Measurements from ENCODE around the gene UBB. TPM values are rescaled to one million over a fixed set of nuclear protein-coding genes. Genes with fewer than 3 reads are reported as not detected.

Gene UBB
- 1,000 to 10,000 TPM; 1,415 to 1,539 TPM for total RNA-seq

DNA sequence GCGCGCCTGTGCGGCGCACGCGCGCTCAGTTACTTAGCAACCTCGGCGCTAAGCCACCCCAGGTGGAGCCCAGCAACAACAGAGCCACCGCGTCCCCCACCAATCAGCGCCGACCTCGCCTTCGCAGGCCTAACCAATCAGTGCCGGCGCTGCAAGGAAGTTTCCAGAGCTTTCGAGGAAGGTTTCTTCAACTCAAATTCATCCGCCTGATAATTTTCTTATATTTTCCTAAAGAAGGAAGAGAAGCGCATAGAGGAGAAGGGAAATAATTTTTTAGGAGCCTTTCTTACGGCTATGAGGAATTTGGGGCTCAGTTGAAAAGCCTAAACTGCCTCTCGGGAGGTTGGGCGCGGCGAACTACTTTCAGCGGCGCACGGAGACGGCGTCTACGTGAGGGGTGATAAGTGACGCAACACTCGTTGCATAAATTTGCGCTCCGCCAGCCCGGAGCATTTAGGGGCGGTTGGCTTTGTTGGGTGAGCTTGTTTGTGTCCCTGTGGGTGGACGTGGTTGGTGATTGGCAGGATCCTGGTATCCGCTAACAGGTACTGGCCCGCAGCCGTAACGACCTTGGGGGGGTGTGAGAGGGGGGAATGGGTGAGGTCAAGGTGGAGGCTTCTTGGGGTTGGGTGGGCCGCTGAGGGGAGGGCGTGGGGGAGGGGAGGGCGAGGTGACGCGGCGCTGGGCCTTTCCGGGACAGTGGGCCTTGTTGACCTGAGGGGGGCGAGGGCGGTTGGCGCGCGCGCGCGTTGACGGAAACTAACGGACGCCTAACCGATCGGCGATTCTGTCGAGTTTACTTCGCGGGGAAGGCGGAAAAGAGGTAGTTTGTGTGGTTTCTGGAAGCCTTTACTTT lies at the start of gene UBB:
TSS of gene UBB (plus strand) at position 452 of the 856 bp plus-strand sequence. CDS start 817 bp downstream, outside the sequence.
- CTCF ChIA-PET = interaction anchor here (0.5 to 1.6 kb wide), 6 partner anchors 11 to 72 kb away, joined by 3 to 19 read pairs (median 3); no protein-coding TSS in a partner anchor
- POLR2A ChIA-PET = interaction anchor here (0.8 to 1.0 kb wide), 4 partner anchors 36 to 95 kb away, joined by 3 to 7 read pairs (median 4); no protein-coding TSS in a partner anchor
- H3K36me3 Mint-ChIP-seq (ENCODE audit: low read depth) = peaks cover 38% of the 10 kb centered on the region
- peaks cover 27% of the 10 kb centered on the region for H3K4me1 Mint-ChIP-seq
- H3K27ac Mint-ChIP-seq = peak within 1 kb of the TSS; percentile 96
- no peaks in the 10 kb centered on the region for H3K9me3 Mint-ChIP-seq
- H3K4me3 Mint-ChIP-seq = peak within 1 kb of the TSS; percentile 92
- peak; percentile 96 for DNase-seq
- H3K27me3 Mint-ChIP-seq = no peaks in the 10 kb centered on the region

DNA sequence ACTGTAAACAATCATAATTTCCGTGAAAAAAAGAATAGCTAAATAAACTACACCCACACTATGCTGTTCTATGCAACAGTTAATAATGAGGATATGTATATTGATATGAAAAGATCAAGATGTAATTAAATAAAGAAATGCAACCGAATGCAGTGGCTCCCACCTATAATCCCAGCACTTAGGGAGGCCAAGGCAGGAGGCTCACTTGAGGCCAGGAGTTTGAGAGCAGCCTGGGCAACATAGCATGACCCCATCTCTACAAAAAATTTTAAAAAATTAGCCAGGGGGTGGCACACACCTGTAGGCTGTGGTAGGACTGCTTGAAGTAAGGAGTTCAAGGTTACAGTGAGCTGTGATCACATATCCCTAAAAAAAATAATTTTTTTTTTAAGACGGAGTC lies 42.5 kb upstream of the UBB start:
- Mint-ChIP-seq H3K36me3 (ENCODE audit: low read depth) (peaks cover 7% of the 10 kb centered on the region), H3K27me3 (no peaks in the 10 kb centered on the region), H3K9me3 (no peaks in the 10 kb centered on the region), H3K4me3 (no peak overlapping the region), H3K27ac (no peak overlapping the region), H3K4me1 (no peaks in the 10 kb centered on the region)
- no peak for DNase-seq
- CTCF ChIA-PET = interaction anchor here (0.6 to 1.8 kb wide), 2 partner anchors 11 to 1577 kb away, joined by 3 to 6 read pairs; no protein-coding TSS in a partner anchor
- POLR2A ChIA-PET = no interaction called here

DNA sequence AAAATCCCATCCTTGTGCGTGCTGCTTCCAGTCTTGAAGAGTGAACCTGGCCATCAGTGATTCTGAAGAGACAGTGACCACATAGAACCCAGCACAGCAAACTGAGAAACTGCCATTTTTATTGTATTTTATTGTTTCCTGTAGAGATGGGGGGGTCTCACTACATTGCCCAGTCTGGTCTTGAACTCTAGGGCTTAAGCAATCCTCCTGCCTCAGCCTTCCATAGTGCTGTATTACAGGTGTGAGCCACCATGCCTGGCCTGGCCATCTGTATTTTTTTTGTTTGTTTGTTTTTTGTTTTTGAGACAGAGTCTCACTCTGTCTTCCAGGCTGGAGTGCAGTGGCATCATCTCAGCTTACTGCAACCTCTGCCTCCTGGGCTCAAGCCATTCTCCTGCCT lies 41.5 kb upstream of the UBB start:
- Mint-ChIP-seq H3K4me1 (no peaks in the 10 kb centered on the region), H3K9me3 (no peaks in the 10 kb centered on the region), H3K27ac (no peak overlapping the region), H3K4me3 (no peak overlapping the region), H3K27me3 (no peaks in the 10 kb centered on the region), H3K36me3 (ENCODE audit: low read depth) (peaks cover 10% of the 10 kb centered on the region)
- DNase-seq = no peak
- POLR2A ChIA-PET = no interaction called here
- CTCF ChIA-PET = interaction anchor here (1.8 kb wide), 1 partner anchor 10 kb away, joined by 6 read pairs; no protein-coding TSS in a partner anchor

DNA sequence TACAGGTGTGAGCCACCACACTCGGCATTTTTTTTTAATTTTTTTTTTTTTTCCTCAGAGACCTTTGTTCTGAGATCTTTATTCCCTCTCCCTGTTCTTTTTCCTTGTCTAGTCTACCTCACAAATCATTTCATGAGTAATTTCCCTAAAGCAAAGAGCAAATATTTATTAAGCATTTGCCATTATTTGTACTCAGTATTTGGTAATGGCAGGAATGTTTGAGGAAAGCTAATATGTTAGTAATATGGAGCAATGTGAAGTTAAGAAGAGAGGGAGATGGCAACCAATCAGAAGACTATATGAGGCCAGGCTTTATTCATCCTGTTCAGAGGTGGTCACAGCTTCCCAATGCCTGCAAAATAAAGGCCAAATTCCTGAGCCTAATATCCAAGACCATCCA lies 40.9 kb upstream of the UBB start:
- H3K4me3 Mint-ChIP-seq = no peak overlapping the region
- H3K36me3 Mint-ChIP-seq (ENCODE audit: low read depth) = peaks cover 11% of the 10 kb centered on the region
- no peaks in the 10 kb centered on the region for H3K9me3 Mint-ChIP-seq
- H3K27ac Mint-ChIP-seq = no peak overlapping the region
- H3K27me3 Mint-ChIP-seq = no peaks in the 10 kb centered on the region
- ChIA-PET CTCF (interaction anchor here (0.6 kb wide), 1 partner anchor 21 kb away, joined by 3 read pairs; no protein-coding TSS in a partner anchor), POLR2A (no interaction called here)
- DNase-seq = no peak
- H3K4me1 Mint-ChIP-seq = no peaks in the 10 kb centered on the region

DNA sequence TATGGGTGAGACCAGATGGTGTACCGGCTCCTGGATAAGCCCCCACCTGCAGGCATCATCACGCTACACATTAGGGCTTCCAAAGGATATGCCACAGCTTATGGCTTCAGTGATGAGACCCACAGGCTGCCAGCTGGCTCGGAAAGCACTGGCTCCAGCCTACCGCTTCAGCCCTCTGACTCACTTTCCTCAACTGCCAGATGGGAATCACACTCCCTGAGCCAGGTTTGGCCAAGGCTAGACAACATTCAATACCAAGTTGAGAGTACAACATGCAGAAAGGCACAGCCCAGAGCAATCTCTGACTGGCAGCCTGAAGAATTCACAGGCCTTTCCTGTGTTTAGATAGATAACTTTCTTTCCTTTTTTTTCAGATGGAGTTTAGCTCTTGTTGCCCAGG lies 37.9 kb upstream of the UBB start:
- H3K27ac Mint-ChIP-seq = no peak overlapping the region
- no peaks in the 10 kb centered on the region for H3K4me1 Mint-ChIP-seq
- ChIA-PET CTCF (interaction anchor here (1.3 to 1.8 kb wide), 2 partner anchors 17 to 20 kb away, joined by 5 to 6 read pairs; no protein-coding TSS in a partner anchor), POLR2A (no interaction called here)
- H3K4me3 Mint-ChIP-seq = no peak overlapping the region
- no peaks in the 10 kb centered on the region for H3K27me3 Mint-ChIP-seq
- DNase-seq = no peak
- H3K36me3 Mint-ChIP-seq (ENCODE audit: low read depth) = peaks cover 14% of the 10 kb centered on the region
- H3K9me3 Mint-ChIP-seq = no peaks in the 10 kb centered on the region

DNA sequence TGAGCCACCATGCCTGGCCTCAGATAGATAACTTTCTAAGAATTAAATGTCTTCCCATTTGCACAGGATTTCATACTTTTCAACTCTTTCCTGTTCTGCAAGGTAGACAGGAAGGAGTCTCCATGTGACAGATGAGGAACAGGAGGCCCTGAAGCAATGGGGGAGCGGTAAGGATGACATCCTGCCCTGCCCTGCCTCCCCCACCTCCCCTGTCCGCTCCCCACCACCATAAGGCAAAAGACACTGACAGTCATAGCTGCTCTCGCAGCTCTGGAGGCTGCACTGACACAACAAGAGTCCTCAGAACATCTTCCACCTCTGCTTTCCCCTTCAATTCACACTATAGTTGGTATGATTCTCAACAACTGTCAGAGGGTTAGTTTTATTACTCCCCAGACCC lies 37.3 kb upstream of the UBB start:
- POLR2A ChIA-PET = no interaction called here

DNA sequence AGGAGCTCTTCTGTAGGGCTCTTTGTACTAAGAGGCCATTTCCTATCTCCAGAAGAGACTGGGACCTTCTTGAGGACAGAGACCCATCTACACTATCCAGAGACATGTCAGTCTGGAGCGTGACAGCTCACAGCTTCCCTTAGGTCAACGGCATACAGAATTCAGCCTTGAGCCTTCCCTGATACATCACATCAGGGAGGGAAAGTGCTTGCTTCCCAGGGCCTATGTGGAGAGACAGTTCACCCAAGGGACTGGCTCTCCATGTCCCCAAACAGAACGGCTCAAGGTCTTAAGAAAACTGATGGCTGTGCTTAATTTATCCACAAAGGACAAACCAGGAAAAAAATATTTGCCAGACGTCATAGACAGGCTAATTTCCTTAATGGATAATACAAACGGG lies 35.3 kb upstream of the UBB start:
- Mint-ChIP-seq H3K4me1 (peaks cover 3% of the 10 kb centered on the region), H3K27ac (no peak overlapping the region), H3K4me3 (no peak overlapping the region), H3K27me3 (no peaks in the 10 kb centered on the region), H3K36me3 (ENCODE audit: low read depth) (peaks cover 17% of the 10 kb centered on the region), H3K9me3 (no peaks in the 10 kb centered on the region)
- DNase-seq = no peak
- ChIA-PET CTCF (no interaction called here), POLR2A (no interaction called here)

More for the DNA sequence above, 37.3 kb upstream of the UBB start:
- Mint-ChIP-seq H3K27me3 (no peaks in the 10 kb centered on the region), H3K27ac (no peak overlapping the region), H3K4me1 (no peaks in the 10 kb centered on the region), H3K9me3 (no peaks in the 10 kb centered on the region), H3K4me3 (no peak overlapping the region), H3K36me3 (ENCODE audit: low read depth) (peaks cover 14% of the 10 kb centered on the region)
- CTCF ChIA-PET = interaction anchor here (1.0 to 1.8 kb wide), 2 partner anchors 9 to 19 kb away, joined by 3 to 6 read pairs; partner anchors contain the start of gene CENPV
- DNase-seq = no peak

DNA sequence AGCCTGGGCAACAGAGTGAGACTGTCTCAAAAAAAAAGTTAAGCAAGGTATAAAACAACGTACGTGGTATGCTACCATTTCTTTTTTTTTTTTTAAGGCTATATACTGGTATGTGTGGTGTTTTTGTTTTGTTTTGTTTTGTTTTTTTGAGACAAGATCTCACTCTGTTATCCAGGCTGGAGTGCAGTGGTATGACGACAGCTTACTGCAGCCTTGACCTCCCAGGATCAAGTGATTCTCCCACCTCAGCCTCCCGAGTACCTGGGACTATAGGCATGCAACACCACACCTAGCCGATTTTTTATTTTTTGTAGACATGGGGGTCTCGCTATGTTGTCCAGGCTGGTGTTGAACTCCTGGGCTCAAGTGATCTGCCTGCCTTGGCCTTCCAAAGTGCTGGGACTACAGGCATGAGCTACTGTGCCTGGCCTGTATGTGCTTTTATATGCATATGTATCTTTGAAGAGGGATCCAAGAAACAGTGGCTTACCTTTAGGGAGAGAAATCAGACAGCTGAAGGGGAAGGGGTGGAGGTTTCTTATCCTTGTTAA lies 34.1 kb upstream of the UBB start:
- Mint-ChIP-seq H3K36me3 (ENCODE audit: low read depth) (peaks cover 17% of the 10 kb centered on the region), H3K27me3 (no peaks in the 10 kb centered on the region), H3K4me3 (no peak overlapping the region), H3K9me3 (no peaks in the 10 kb centered on the region), H3K4me1 (peaks cover 9% of the 10 kb centered on the region), H3K27ac (no peak overlapping the region)
- no peak for DNase-seq
- ChIA-PET CTCF (interaction anchor here (0.7 to 1.4 kb wide), 4 partner anchors 17 to 1513 kb away, joined by 3 to 5 read pairs (median 4); partner anchors contain the start of gene UBB), POLR2A (no interaction called here)

DNA sequence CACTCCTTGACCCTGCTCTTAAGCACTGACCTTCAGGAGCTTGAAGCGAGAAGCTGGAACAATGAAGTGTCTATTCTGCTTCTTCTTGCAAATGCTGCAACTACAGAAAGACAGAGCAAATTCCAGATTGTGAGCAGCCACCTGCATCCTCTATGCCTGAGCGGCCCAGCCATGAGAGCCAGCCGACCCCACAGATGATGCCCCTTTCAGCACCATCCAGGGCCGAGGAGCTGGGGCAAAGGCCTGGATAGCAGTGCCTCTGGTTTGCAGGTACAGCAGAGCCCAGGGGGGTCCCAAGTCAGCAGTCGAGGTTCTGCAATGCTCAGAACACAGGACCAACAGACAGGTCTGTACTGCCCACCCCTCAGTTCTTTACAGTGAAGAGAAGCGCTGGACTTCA lies 32.3 kb upstream of the UBB start:
- no peak overlapping the region for H3K4me3 Mint-ChIP-seq
- H3K27me3 Mint-ChIP-seq = no peaks in the 10 kb centered on the region
- CTCF ChIA-PET = no interaction called here
- POLR2A ChIA-PET = no interaction called here
- H3K36me3 Mint-ChIP-seq (ENCODE audit: low read depth) = peaks cover 10% of the 10 kb centered on the region
- H3K27ac Mint-ChIP-seq = no peak overlapping the region
- DNase-seq = no peak
- H3K9me3 Mint-ChIP-seq = no peaks in the 10 kb centered on the region
- peaks cover 19% of the 10 kb centered on the region for H3K4me1 Mint-ChIP-seq

DNA sequence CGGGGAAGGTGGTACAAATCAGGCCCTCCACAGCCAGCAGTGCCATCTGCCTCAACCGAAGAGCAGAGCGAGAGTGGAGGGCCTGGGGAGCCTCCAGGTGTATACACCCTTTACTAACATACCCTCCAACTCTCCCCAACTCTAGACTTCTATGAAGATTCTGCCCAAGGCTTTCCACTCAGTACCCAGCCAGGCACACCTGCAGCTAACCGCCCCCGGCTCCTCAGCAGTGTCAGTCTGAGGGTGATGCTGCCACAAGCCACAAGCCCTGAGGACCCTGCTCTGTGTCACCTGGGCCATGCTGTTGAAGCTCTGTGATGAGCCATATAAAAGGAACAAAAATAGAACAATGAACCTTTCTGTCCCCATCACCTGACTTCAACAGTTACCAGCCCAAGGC lies 31.5 kb upstream of the UBB start:
- ChIA-PET CTCF (interaction anchor here (0.7 to 1.8 kb wide), 4 partner anchors 8 to 130 kb away, joined by 3 to 9 read pairs (median 5); no protein-coding TSS in a partner anchor), POLR2A (no interaction called here)
- Mint-ChIP-seq H3K9me3 (no peaks in the 10 kb centered on the region), H3K27ac (no peak overlapping the region), H3K27me3 (no peaks in the 10 kb centered on the region), H3K4me3 (no peak overlapping the region), H3K4me1 (peaks cover 23% of the 10 kb centered on the region), H3K36me3 (ENCODE audit: low read depth) (peaks cover 7% of the 10 kb centered on the region)
- no peak for DNase-seq

DNA sequence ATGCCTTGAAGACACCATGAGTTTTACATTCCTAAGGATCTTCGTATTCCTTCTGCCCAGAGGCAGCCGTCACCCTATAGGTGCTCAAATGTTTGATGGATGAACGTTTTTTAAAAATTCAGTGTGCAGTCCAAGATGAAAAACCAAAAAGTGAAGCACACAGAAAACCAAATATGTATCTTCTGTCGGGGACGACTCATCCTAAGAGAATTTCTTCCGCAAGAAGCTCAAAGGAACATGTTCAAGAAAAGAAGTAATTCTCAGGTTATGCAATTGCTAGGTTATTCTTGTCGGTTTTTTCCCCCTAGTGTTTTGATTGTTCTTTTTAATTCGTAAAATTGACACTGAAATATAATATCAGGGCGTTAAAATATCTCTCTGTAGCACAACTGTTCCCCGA lies 29.1 kb upstream of the UBB start:
- no peaks in the 10 kb centered on the region for H3K9me3 Mint-ChIP-seq
- H3K36me3 Mint-ChIP-seq (ENCODE audit: low read depth) = peaks cover 6% of the 10 kb centered on the region
- no peak for DNase-seq
- peak overlapping the region; percentile 87 for H3K27ac Mint-ChIP-seq
- POLR2A ChIA-PET = no interaction called here
- peak overlapping the region; percentile 89 for H3K4me3 Mint-ChIP-seq
- H3K27me3 Mint-ChIP-seq = no peaks in the 10 kb centered on the region
- peaks cover 23% of the 10 kb centered on the region for H3K4me1 Mint-ChIP-seq
- CTCF ChIA-PET = interaction anchor here (1.5 to 3.6 kb wide), 2 partner anchors 12 to 64 kb away, joined by 4 to 27 read pairs; no protein-coding TSS in a partner anchor

DNA sequence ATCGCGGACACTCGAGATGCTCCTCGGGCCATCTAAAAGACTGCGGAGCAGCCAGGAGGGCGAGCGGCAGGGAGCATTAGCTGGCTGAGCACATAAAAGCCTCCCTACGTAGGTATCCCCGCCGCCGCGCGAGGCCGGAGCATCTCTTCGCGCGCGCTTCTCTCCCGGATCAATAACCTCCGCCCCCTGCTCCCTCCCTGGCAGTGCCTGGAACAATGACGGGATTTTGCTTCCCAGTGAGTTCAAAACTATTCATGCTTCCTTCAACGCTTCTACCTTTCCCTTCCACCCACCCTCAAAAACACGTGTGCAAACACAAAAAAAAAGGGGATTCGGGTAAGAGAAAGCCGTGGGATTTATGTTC lies 28.6 kb upstream of the UBB start:
- peak; percentile 18 for DNase-seq
- peak overlapping the region; percentile 87 for H3K27ac Mint-ChIP-seq
- H3K9me3 Mint-ChIP-seq = no peaks in the 10 kb centered on the region
- ChIA-PET CTCF (interaction anchor here (0.6 to 3.6 kb wide), 6 partner anchors 8 to 126 kb away, joined by 3 to 27 read pairs (median 4); no protein-coding TSS in a partner anchor), POLR2A (no interaction called here)
- no peaks in the 10 kb centered on the region for H3K27me3 Mint-ChIP-seq
- H3K4me1 Mint-ChIP-seq = peaks cover 23% of the 10 kb centered on the region
- H3K4me3 Mint-ChIP-seq = peak overlapping the region; percentile 89
- H3K36me3 Mint-ChIP-seq (ENCODE audit: low read depth) = peaks cover 6% of the 10 kb centered on the region
